ENCODE results near the gene SLAMF7.

Gene SLAMF7

DNA sequence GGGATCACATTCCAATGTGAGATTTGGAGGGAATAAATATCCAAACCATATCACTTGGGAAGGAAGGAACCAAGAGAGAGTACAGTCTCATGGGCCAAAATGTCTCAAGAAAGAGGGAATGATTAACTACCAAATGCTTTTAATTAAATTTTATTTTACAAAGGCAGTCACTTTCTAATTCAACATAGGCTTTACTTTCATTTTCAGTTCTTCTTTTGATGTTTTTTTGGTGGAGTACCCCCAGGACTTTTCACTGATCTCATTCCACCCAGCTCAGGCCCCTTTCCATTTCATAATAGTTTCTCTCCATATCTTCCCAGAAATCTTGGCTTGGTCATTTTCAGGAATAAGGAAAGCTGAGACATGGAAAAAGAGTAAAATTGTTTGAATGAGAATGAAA, 5.1 kb upstream of the SLAMF7 start:
- no peaks in the 10 kb centered on the region for H3K4me1 ChIP-seq (ENCODE audit: control insufficient read depth, insufficient read depth, low read length)
- no peaks in the 10 kb centered on the region for H3K36me3 ChIP-seq (ENCODE audit: control insufficient read depth, insufficient read depth, low read length)
- H3K27ac ChIP-seq (ENCODE audit: low read length) = no peak overlapping the region
- no peak overlapping the region for H3K4me3 ChIP-seq (ENCODE audit: low read length)
- no peaks in the 10 kb centered on the region for H3K27me3 ChIP-seq (ENCODE audit: control insufficient read depth, insufficient read depth, low read length)
- no peak for DNase-seq (ENCODE audit: low read depth, low spot score)
- no peaks in the 10 kb centered on the region for H3K9me3 ChIP-seq (ENCODE audit: control insufficient read depth, insufficient read depth, low read length)

DNA sequence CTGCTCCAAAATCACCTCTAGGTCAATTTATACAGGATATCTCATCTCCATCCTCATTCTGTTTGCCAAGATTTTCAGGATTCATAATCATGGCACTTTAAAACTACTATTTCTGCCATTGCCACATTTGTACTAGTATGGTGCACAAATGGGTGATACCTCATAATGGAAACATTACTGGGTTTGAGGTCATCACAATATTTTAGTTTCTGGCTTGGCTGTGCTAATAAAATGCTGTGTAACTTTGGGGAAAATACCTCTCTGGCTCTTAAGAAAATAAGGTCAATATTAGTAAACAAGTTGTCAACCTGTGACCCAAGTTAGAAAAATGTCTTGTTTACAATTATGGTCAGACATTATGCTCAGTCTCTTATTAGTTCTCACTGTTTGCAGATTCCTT, 4.7 kb upstream of the SLAMF7 start:
- Histone ChIP-seq H3K36me3 (ENCODE audit: control insufficient read depth, insufficient read depth, low read length) (no peaks in the 10 kb centered on the region), H3K9me3 (ENCODE audit: control insufficient read depth, insufficient read depth, low read length) (no peaks in the 10 kb centered on the region), H3K4me1 (ENCODE audit: control insufficient read depth, insufficient read depth, low read length) (no peaks in the 10 kb centered on the region), H3K27ac (ENCODE audit: low read length) (no peak overlapping the region), H3K27me3 (ENCODE audit: control insufficient read depth, insufficient read depth, low read length) (no peaks in the 10 kb centered on the region), H3K4me3 (ENCODE audit: low read length) (no peak overlapping the region)
- no peak for DNase-seq (ENCODE audit: low read depth, low spot score)

DNA sequence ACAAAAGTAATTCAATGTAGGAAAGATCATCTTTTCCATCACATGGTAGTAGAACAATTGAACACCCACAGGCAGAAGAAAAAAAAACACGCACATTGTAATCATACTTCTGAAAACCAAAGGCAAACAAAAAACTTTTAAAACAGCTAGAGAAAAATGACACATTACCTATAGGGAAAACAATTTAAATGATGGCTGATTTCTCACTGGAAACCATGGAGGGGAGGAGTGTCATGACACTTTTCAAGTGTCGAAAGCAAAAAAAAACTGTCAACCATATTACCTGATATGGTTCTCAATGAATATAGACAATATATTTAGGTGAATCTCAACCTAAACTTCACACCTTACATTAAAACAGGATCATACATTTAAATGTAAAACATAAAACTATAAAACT, 776 bp upstream of the SLAMF7 start:
- no peak overlapping the region for H3K27ac ChIP-seq (ENCODE audit: low read length)
- H3K27me3 ChIP-seq (ENCODE audit: control insufficient read depth, insufficient read depth, low read length) = no peaks in the 10 kb centered on the region
- no peak for DNase-seq (ENCODE audit: low read depth, low spot score)
- H3K9me3 ChIP-seq (ENCODE audit: control insufficient read depth, insufficient read depth, low read length) = no peaks in the 10 kb centered on the region
- WGBS (ENCODE audit: insufficient coverage, insufficient read length) = no CpG with 5 or more reads among the region's 2 CpGs
- H3K36me3 ChIP-seq (ENCODE audit: control insufficient read depth, insufficient read depth, low read length) = no peaks in the 10 kb centered on the region
- H3K4me1 ChIP-seq (ENCODE audit: control insufficient read depth, insufficient read depth, low read length) = no peaks in the 10 kb centered on the region
- H3K4me3 ChIP-seq (ENCODE audit: low read length) = no peak overlapping the region

GRCh38 chr1:160740133-160740688, 1.2 kb downstream of the SLAMF7 start:
- Histone ChIP-seq H3K36me3 (ENCODE audit: control insufficient read depth, insufficient read depth, low read length) (no peaks in the 10 kb centered on the region), H3K27ac (ENCODE audit: low read length) (no peak overlapping the region), H3K4me3 (ENCODE audit: low read length) (no peak overlapping the region), H3K27me3 (ENCODE audit: control insufficient read depth, insufficient read depth, low read length) (no peaks in the 10 kb centered on the region), H3K4me1 (ENCODE audit: control insufficient read depth, insufficient read depth, low read length) (no peaks in the 10 kb centered on the region), H3K9me3 (ENCODE audit: control insufficient read depth, insufficient read depth, low read length) (no peaks in the 10 kb centered on the region)
- no CpG with 5 or more reads among the region's 5 CpGs for WGBS (ENCODE audit: insufficient coverage, insufficient read length)
- no peak for DNase-seq (ENCODE audit: low read depth, low spot score)

GRCh38 chr1:160741092-160741501, 2.0 kb downstream of the SLAMF7 start:
- WGBS (ENCODE audit: insufficient coverage, insufficient read length) = no CpG with 5 or more reads among the region's 4 CpGs
- Histone ChIP-seq H3K27me3 (ENCODE audit: control insufficient read depth, insufficient read depth, low read length) (no peaks in the 10 kb centered on the region), H3K4me3 (ENCODE audit: low read length) (no peak overlapping the region), H3K36me3 (ENCODE audit: control insufficient read depth, insufficient read depth, low read length) (no peaks in the 10 kb centered on the region), H3K4me1 (ENCODE audit: control insufficient read depth, insufficient read depth, low read length) (no peaks in the 10 kb centered on the region), H3K9me3 (ENCODE audit: control insufficient read depth, insufficient read depth, low read length) (no peaks in the 10 kb centered on the region), H3K27ac (ENCODE audit: low read length) (no peak overlapping the region)
- DNase-seq (ENCODE audit: low read depth, low spot score) = no peak

GRCh38 chr1:160741612-160742348, 2.7 kb downstream of the SLAMF7 start:
- no peak overlapping the region for H3K27ac ChIP-seq (ENCODE audit: low read length)
- WGBS (ENCODE audit: insufficient coverage, insufficient read length) = no CpG with 5 or more reads among the region's 5 CpGs
- no peak for DNase-seq (ENCODE audit: low read depth, low spot score)
- no peaks in the 10 kb centered on the region for H3K36me3 ChIP-seq (ENCODE audit: control insufficient read depth, insufficient read depth, low read length)
- no peaks in the 10 kb centered on the region for H3K27me3 ChIP-seq (ENCODE audit: control insufficient read depth, insufficient read depth, low read length)
- no peak overlapping the region for H3K4me3 ChIP-seq (ENCODE audit: low read length)
- H3K9me3 ChIP-seq (ENCODE audit: control insufficient read depth, insufficient read depth, low read length) = no peaks in the 10 kb centered on the region
- no peaks in the 10 kb centered on the region for H3K4me1 ChIP-seq (ENCODE audit: control insufficient read depth, insufficient read depth, low read length)

GRCh38 chr1:160742428-160743127, 3.5 kb downstream of the SLAMF7 start:
- H3K9me3 ChIP-seq (ENCODE audit: control insufficient read depth, insufficient read depth, low read length) = no peaks in the 10 kb centered on the region
- H3K4me3 ChIP-seq (ENCODE audit: low read length) = no peak overlapping the region
- DNase-seq (ENCODE audit: low read depth, low spot score) = no peak
- H3K27ac ChIP-seq (ENCODE audit: low read length) = no peak overlapping the region
- H3K27me3 ChIP-seq (ENCODE audit: control insufficient read depth, insufficient read depth, low read length) = no peaks in the 10 kb centered on the region
- H3K4me1 ChIP-seq (ENCODE audit: control insufficient read depth, insufficient read depth, low read length) = no peaks in the 10 kb centered on the region
- WGBS (ENCODE audit: insufficient coverage, insufficient read length) = no CpG with 5 or more reads among the region's 8 CpGs
- H3K36me3 ChIP-seq (ENCODE audit: control insufficient read depth, insufficient read depth, low read length) = no peaks in the 10 kb centered on the region

DNA sequence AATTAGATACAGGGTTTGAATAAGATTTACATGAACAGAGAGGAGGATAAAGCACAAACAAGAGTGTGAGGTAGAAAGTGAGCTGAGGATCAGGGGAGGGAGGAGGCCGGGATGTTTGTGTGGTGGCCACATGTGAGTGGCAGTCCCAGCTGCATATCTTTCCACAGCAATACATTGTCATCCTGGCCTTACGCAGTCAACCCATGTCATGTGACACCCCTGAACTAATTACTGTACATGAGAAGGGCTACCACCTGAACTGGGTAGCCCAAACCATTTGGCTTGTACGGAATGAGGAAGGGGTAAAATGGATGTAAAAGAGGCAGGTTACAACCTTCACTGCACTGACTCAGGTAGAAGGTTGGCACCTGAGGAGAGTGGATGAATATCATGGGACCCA, 4.2 kb downstream of the SLAMF7 start:
- DNase-seq (ENCODE audit: low read depth, low spot score) = no peak
- H3K9me3 ChIP-seq (ENCODE audit: control insufficient read depth, insufficient read depth, low read length) = no peaks in the 10 kb centered on the region
- no peak overlapping the region for H3K27ac ChIP-seq (ENCODE audit: low read length)
- H3K4me3 ChIP-seq (ENCODE audit: low read length) = no peak overlapping the region
- no peaks in the 10 kb centered on the region for H3K4me1 ChIP-seq (ENCODE audit: control insufficient read depth, insufficient read depth, low read length)
- H3K36me3 ChIP-seq (ENCODE audit: control insufficient read depth, insufficient read depth, low read length) = no peaks in the 10 kb centered on the region
- no CpG with 5 or more reads among the region's 3 CpGs for WGBS (ENCODE audit: insufficient coverage, insufficient read length)
- H3K27me3 ChIP-seq (ENCODE audit: control insufficient read depth, insufficient read depth, low read length) = no peaks in the 10 kb centered on the region

DNA sequence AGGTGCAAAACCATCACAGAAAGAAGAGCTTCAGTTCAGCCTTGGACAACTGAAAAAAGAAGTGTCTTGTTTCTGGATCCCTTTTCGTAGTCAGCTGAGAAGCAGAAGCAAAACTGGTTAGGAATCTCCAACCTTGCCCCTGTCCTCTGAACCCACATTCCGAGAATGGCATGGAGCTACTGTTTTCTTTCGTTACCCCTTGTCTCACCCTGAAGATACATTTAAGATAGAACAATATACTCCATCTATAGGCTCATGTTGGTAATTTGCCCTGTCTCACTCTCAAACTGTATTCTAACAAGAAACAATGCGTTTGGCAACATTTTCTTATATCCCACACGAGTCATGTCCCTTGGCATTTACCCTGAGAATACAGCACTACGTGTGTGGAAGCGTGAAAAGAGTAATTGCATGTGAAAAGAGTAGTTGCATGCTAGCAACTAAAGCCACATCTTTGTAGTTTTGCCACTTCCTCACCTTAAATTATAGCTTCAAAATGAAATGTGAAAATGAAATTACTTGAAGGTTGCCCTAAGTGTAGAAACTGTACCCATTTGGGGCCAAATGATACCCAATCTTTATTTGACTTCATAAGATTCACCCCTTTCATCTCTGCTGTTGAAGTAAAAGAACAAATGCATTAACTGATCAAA, 5.3 kb downstream of the SLAMF7 start:
- Histone ChIP-seq H3K27me3 (ENCODE audit: control insufficient read depth, insufficient read depth, low read length) (no peaks in the 10 kb centered on the region), H3K4me3 (ENCODE audit: low read length) (no peak overlapping the region), H3K36me3 (ENCODE audit: control insufficient read depth, insufficient read depth, low read length) (no peaks in the 10 kb centered on the region), H3K9me3 (ENCODE audit: control insufficient read depth, insufficient read depth, low read length) (no peaks in the 10 kb centered on the region), H3K4me1 (ENCODE audit: control insufficient read depth, insufficient read depth, low read length) (no peaks in the 10 kb centered on the region), H3K27ac (ENCODE audit: low read length) (no peak overlapping the region)
- no peak for DNase-seq (ENCODE audit: low read depth, low spot score)
- no CpG with 5 or more reads among the region's 7 CpGs for WGBS (ENCODE audit: insufficient coverage, insufficient read length)

GRCh38 chr1:160744852-160745520, 5.9 kb downstream of the SLAMF7 start:
- no peak for DNase-seq (ENCODE audit: low read depth, low spot score)
- H3K27me3 ChIP-seq (ENCODE audit: control insufficient read depth, insufficient read depth, low read length) = no peaks in the 10 kb centered on the region
- H3K4me1 ChIP-seq (ENCODE audit: control insufficient read depth, insufficient read depth, low read length) = no peaks in the 10 kb centered on the region
- no peak overlapping the region for H3K4me3 ChIP-seq (ENCODE audit: low read length)
- H3K9me3 ChIP-seq (ENCODE audit: control insufficient read depth, insufficient read depth, low read length) = no peaks in the 10 kb centered on the region
- no CpG with 5 or more reads among the region's 5 CpGs for WGBS (ENCODE audit: insufficient coverage, insufficient read length)
- H3K36me3 ChIP-seq (ENCODE audit: control insufficient read depth, insufficient read depth, low read length) = no peaks in the 10 kb centered on the region
- H3K27ac ChIP-seq (ENCODE audit: low read length) = no peak overlapping the region
